HG03066 (cell line): ENCODE results near the gene SELENOO.
A peak's percentile ranks its signal among the peaks of the same experiment; 100 is the strongest.

Source experiments
- ATAC-seq: cut with Tn5 transposase; IDR thresholded peaks from one replicate; pipeline ENCODE4 v1.9.1; 2021; ENCODE audit warnings: low read depth; ENCODE audit not compliant: unreplicated experiment

The SELENOO gene

DNA sequence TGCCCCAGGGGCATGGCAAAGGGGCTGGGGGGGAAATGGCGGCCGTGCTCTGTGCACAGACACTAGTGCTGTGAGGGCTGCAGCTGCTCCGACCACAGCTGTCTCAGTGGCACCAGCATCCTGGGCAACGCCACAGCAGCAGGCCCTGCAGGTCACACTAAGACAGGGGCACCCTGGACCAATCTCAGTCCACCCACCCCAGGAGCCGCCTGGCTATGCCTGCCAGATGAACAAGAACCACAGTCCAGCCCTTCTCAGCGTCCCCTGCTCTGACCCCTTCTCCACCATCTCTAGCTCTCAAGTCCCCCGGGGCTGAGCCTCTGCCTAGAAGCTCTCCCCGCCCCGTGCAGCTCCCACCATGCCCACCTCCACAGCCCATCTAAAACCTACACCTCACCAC is 27.6 kb downstream of the SELENOO start:
- no peak for ATAC-seq

- no peak for ATAC-seq
These were observed 28.6 kb downstream of the SELENOO start for GRCh38 chr22:50229370-50229769.

GRCh38 chr22:50232481-50233151 is 31.8 kb downstream of the SELENOO start:
- ATAC-seq, result no peak

DNA sequence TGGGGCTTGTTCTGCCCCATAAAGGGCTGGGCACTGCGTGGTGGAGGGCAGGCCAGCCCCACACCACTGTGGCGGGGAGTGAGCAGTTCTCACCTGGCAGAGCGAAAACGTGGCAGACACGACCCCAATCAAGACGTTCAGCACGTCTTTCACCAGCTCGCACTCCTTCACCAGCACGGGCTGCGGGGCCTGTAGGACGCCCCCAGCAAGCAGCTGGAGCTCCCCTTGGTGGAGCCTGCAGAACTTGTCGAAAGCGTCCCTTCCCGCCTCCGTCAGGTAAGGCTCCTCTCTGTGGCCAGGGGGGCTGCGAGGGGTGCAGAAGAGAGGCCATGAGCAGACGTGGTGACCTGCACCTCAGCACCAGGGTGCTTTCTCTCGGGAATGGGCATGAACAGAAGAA is 32.4 kb downstream of the SELENOO start:
- ATAC-seq, result no peak

DNA sequence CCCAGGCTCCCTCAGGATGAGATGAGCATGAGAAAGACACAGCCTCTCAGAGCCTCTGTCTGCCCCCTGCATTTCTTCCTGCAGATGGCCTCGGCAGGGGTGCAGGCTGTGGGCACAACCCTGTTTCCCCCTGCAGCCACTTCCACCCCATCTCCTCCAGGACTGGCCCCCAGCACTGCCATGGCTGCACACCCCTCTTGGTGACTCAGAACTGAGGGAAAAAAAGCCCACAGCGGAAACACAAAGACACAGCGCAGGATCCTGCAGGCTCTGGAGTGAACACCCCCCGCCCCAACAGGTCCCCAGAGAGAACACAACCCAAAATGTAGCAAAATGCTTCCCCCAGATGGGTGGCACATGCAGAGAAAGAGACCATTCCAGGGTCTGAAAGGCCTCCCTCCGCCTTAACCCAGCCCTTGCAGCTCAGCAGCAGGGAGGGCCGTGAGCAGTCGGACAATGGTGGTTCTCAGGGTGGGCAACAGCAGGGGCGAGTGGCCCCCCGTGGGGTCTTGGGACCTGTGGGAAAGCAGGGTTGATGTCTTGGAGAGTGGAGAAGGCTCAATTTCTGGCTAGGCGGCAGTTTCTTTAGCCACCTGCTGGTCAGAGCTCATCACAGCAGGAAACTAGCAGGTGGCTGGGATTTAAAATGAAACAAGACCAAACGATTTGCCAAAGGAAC is 36.1 kb downstream of the SELENOO start:
- no peak for ATAC-seq

DNA sequence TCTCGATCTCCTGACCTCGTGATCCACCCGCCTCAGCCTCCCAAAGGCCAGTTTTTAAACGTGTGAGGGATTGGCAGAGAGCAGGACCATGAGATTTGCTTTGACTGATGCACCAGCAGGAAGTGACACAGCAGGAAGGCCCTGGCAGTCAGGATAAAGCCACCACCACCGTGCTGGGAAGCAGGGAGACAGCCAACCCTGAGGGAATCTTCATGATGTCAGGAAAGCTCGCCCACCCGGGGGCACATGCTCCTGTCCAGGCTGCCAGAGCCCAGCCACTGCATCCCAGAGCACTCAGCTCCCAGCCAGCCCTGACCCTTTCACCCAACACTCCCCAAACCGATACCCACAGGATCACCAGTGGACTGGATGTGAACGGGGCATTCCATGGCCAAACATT is 37.9 kb downstream of the SELENOO start:
- no peak for ATAC-seq

DNA sequence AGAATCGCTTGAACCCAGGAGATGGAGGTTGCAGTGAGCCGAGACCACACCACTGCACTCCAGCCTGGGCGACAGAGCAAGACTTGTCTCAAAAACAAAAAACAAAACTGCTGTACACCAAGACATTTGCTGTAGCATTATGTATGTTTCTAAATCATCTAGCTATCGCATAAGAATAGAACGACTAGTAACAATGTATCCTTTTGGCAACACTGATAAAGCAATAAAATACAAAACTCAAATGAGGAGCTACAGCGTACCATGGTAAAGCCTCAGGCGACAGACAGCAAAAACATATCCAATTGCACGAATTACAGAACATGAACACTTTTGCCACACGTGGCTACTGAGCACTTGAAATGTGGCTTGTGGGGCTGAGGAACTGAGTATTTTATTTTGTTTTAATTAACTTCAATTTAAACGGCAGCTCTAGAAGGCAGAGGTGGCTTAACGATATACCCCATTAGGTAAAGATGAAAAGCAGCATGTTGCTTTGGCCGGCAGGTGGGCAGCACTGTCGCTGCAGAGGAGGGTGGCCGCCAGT is 41.7 kb downstream of the SELENOO start:
- no peak for ATAC-seq

- no peak for ATAC-seq
These were observed 43.0 kb downstream of the SELENOO start for GRCh38 chr22:50243685-50244419.

- ATAC-seq, result peak; percentile 57
These were observed 43.8 kb downstream of the SELENOO start, which contains the start of gene TUBGCP6 for GRCh38 chr22:50244420-50245213. TUBGCP6 (minus strand) TSS chr22:50245023; CDS start chr22:50244459, 564 bp downstream.

DNA sequence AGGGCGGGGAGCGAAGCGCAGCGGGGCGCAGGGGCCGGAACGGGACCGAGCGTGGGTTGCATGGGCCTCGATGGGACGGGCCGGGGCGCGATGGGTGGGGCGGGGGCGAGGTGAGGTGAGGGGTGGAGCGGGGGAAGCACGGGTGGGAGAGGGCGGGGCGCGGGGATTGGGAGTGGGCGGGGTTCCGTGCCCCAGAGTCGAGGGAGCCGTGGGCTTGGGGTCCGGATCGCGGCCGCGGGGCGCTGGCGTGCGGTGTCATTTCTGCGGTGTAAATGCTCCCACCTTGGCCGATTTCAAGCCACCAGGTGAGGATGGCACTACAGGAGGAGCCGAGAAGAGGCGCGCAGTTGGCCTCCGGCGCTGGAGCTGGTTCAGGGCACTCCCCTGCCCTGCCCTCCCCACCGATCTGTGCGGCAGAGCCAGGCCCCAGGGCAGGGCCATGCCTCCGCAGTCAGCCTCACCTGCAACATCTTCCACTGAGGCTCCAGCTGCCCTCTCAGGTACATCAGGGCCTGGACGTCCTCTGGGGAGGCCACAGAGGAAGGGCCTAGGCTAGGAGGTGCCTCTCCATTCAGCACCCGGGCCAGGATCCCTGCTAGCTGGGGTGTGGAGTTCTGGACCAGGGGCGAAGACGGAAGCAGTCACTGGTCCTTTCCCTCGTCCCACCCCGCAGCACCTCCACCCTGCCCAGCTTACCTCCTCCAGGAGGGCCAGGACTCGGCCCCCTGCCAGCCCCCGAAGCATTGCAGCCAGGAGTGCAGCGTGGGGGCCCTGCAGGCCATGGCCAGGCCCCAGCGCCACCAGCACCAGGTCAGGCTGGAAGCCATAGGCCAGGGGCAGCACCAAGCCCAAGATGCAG is 44.6 kb downstream of the SELENOO start:
- no peak for ATAC-seq

- ATAC-seq, result no peak
These were observed 45.7 kb downstream of the SELENOO start for GRCh38 chr22:50246242-50247175.

- ATAC-seq, result no peak
These were observed 46.9 kb downstream of the SELENOO start for GRCh38 chr22:50247748-50248147.

DNA sequence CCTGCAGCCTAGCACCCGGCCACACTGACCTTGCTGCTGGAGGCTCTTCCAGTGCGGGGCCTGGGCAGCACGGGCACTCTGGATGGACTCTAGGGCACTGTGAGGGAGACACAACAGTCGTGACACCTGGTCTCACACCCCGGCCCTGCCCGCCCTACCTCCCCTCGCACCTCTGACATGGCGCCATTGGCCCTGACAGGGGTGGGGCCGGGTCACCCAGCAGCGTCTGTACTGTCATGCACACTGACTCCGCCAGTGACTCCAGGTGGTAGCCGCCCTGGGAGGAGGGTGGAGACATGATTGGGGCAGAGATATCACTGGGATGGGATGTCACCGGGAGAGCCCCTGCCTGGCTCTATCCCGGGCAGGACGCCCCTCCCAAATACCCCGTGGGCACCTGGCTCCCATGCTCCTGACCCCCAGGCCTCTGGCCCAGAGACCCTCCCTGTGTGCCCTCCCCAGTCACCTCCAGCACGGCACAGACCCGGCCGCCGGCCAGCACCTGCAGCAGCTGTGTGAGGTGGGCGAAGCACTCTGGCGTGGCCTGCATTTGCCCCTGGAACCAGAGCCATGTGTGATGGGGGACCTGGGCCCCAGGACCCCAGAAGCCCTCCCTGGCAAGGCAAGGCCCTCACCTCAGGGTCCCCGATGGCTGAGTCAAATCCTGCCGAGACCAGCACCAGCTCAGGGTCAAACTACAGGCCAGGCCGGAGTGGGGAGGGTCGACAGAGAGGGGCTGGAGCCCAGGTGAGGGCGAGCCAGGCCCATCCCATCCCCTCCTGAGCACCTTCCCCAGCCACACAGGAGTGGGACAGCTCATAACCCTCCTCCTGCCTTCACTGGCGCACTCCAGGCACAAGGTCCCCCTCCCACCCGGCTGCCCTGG is 47.6 kb downstream of the SELENOO start:
- ATAC-seq, result no peak

- no peak for ATAC-seq
These were observed 48.8 kb downstream of the SELENOO start for GRCh38 chr22:50249341-50250248.

DNA sequence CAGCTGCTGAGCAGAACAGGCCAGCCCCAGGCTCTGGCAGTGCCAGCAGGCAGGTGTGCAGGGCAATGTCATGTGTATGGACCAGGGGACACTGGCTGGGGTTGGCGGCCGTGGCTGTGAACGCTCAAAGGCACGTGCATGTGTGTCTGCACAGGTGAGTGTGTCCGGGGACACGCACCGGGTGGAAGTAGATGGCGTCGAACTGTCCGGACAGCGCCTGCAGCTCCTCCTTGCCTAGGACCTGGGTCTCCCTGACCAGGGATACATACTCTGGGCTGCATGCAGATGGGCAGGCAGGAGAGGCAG is 49.4 kb downstream of the SELENOO start:
- ATAC-seq, result no peak

DNA sequence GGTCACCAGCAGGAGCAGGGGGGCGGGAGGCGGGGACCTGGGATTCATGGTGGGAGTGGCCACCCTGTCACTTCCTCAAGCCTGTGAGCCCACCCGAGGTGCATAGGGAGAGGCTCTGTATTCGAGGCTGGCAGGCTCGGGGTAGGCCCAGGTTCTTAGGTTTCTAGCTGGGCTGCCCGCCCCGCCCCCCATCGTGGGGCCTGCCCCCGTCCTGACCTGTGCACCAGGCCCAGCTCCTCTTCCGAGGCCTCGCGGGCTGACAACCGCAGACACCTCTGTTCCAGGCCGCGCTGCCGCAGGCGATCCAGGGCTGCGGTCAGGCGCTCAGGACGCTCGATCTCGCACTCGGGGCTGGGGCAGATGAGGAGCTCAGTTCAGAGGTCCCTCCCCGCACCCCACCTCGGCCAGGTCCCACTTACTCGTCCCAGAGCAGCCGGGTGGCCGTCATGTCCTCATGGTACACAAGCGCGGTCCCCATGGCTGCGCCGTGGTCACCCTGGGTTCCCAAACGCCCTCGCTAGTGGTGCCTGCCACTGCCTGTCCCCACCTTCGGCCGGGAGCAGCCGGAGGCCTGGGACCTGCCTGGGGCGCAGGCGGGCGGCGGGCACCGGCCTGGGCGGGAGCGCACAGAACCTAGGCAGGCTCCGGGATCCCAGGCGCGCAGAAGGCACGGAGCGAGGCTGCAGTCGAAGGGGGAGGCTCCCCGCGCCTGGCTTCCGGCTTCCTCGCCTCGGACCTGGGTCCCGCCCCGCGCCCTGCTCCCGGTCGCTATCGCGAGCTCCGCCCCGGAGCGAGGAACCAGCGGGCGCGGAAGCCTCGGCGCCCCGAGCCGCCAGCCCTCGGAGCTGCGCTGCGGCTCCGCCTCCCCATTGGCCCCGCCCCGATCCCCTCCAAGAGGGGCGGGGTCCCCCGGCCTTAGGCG is 50.0 kb downstream of the SELENOO start, which contains the start of gene HDAC10:
HDAC10 (minus strand) TSS at position 711 of the 922 bp plus-strand sequence; CDS start at position 478, 233 bp downstream.
- ATAC-seq, result no peak
